ENCODE results near the gene C19orf33. TPM values are rescaled to one million over a fixed set of nuclear protein-coding genes. Genes with fewer than 3 reads are reported as not detected.

C19orf33 gene
- total RNA-seq, 4 donors from 2014 or later: 76.0 to 1,160 (median 338) TPM

- Histone ChIP-seq H3K27ac (peak overlapping the region; percentile 80 to 91 (median 86)), H3K27me3 (no peaks in the 10 kb centered on the region), H3K4me1 (peaks cover 16 to 50% (median 31%) of the 10 kb centered on the region in 4 donors), H3K36me3 (no peaks in the 10 kb centered on the region), H3K4me3 (peak overlapping the region in 1 of 4 donors; percentile 27), H3K9me3 (no peaks in the 10 kb centered on the region)
- TF ChIP-seq, protein P1, sequence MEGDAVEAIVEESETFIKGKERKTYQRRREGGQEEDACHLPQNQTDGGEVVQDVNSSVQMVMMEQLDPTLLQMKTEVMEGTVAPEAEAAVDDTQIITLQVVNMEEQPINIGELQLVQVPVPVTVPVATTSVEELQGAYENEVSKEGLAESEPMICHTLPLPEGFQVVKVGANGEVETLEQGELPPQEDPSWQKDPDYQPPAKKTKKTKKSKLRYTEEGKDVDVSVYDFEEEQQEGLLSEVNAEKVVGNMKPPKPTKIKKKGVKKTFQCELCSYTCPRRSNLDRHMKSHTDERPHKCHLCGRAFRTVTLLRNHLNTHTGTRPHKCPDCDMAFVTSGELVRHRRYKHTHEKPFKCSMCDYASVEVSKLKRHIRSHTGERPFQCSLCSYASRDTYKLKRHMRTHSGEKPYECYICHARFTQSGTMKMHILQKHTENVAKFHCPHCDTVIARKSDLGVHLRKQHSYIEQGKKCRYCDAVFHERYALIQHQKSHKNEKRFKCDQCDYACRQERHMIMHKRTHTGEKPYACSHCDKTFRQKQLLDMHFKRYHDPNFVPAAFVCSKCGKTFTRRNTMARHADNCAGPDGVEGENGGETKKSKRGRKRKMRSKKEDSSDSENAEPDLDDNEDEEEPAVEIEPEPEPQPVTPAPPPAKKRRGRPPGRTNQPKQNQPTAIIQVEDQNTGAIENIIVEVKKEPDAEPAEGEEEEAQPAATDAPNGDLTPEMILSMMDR (IDR thresholded peaks at IDR 0.05): no peak
- peak; percentile 14 for TF ChIP-seq POLR2A (IDR thresholded peaks at IDR 0.05)
- intact Hi-C loops (cut with DNase I; ENCODE audit: low total_unique reads) (no loop called here), in situ Hi-C loops (cut with MboI; ENCODE audit: low pct_ligation_motif_present in 1 of 4, low pct_unique_long_range_greater_than_20kb in 1 of 4, low sequenced_read_pairs in 3 of 4) (no loop called here)
- DNase-seq: no peak
- WGBS, 2 donors (ENCODE audit: low coverage in 1 of 2): 64 to 65% methylated on average over 9 to 11 of the region's 11 CpGs
Measured at GRCh38 chr19:38317104-38317612, 13.1 kb downstream of the C19orf33 start.

DNA sequence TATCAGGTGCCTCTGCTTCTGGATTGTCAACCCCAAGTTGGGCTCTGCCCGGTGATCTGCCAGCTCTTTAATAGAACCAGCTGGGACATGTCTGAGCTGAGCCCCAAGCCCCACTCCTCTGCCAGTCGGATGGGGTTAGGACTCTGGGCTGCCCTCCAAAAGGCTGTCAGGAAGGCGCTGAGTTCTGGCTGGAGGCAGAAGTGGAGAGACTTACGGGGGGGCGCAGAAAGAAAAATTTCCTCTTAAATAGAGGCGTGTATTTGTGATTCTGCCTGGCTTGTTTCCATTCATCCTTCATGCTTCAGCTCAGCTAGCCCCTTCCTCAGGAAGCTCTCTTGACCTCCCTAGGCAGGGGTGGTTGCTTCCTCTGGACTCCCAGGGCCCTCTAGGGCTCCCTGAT, 14.6 kb downstream of the C19orf33 start:
- Histone ChIP-seq H3K4me1 (peaks cover 16 to 56% (median 31%) of the 10 kb centered on the region in 4 donors), H3K9me3 (no peaks in the 10 kb centered on the region), H3K27me3 (no peaks in the 10 kb centered on the region), H3K27ac (peak overlapping the region; percentile 83 to 91 (median 90)), H3K4me3 (peak overlapping the region in 2 of 4 donors; percentile 61 to 90), H3K36me3 (no peaks in the 10 kb centered on the region)
- intact Hi-C loops (cut with DNase I; ENCODE audit: low total_unique reads): no loop called here
- in situ Hi-C loops (cut with MboI; ENCODE audit: low pct_ligation_motif_present in 1 of 4, low pct_unique_long_range_greater_than_20kb in 1 of 4, low sequenced_read_pairs in 3 of 4): no loop called here
- DNase-seq: no peak
- WGBS, 2 donors (ENCODE audit: low coverage in 1 of 2): 68% methylated on average over 6 of the region's 6 CpGs; no CpG with 5 or more reads in 1 of the 2 donors
- TF ChIP-seq POLR2A (IDR thresholded peaks at IDR 0.05) (no peak), POLR2AphosphoS5 (IDR thresholded peaks at IDR 0.05) (no peak), EP300 (IDR thresholded peaks at IDR 0.05; ENCODE audit: low read depth) (no peak)
- TF ChIP-seq, protein P1 (IDR thresholded peaks at IDR 0.05): no peak

- peaks cover 16 to 55% (median 31%) of the 10 kb centered on the region in 4 donors for H3K4me1 ChIP-seq
- H3K36me3 ChIP-seq: no peaks in the 10 kb centered on the region
- H3K9me3 ChIP-seq: no peaks in the 10 kb centered on the region
- TF ChIP-seq, protein P1 (IDR thresholded peaks at IDR 0.05): peak in 1 of 5 experiments; percentile 30
- peak; percentile 79 to 85 (median 85) for TF ChIP-seq POLR2AphosphoS5 (IDR thresholded peaks at IDR 0.05)
- TF ChIP-seq POLR2A (IDR thresholded peaks at IDR 0.05): peak; percentile 82
- no peak for TF ChIP-seq EP300 (IDR thresholded peaks at IDR 0.05; ENCODE audit: low read depth)
- H3K4me3 ChIP-seq: peak within 1 kb of the TSS; percentile 61 to 90 (median 67)
- DNase-seq: peak; percentile 82
- in situ Hi-C loops (cut with MboI; ENCODE audit: low pct_ligation_motif_present in 1 of 4, low pct_unique_long_range_greater_than_20kb in 1 of 4, low sequenced_read_pairs in 3 of 4) (loop anchor here in 1 of 4 donors (10.0 kb wide), 1 partner anchor 75 kb away; no protein-coding TSS in a partner anchor), intact Hi-C loops (cut with DNase I; ENCODE audit: low total_unique reads) (loop anchor here (2.0 kb wide), 1 partner anchor 65 kb away; no protein-coding TSS in a partner anchor)
- H3K27ac ChIP-seq: peak within 1 kb of the TSS; percentile 83 to 91 (median 90)
- 7% methylated on average over 33 of the region's 76 CpGs; no CpG with 5 or more reads in 1 of the 2 donors for WGBS, 2 donors (ENCODE audit: low coverage in 1 of 2)
- no peaks in the 10 kb centered on the region for H3K27me3 ChIP-seq
Measured at GRCh38 chr19:38319421-38320258, 15.6 kb downstream of the C19orf33 start, which contains the start of gene KCNK6. Gene KCNK6 (plus strand): TSS chr19:38319845. CDS start chr19:38319951, 106 bp downstream.

- WGBS, 2 donors (ENCODE audit: low coverage in 1 of 2): 87% methylated on average over 3 of the region's 3 CpGs; no CpG with 5 or more reads in 1 of the 2 donors
- in situ Hi-C loops (cut with MboI; ENCODE audit: low pct_ligation_motif_present in 1 of 4, low pct_unique_long_range_greater_than_20kb in 1 of 4, low sequenced_read_pairs in 3 of 4): loop anchor here in 1 of 4 donors (10.0 kb wide), 1 partner anchor 76 kb away; no protein-coding TSS in a partner anchor
- peak overlapping the region; percentile 83 to 91 (median 90) for H3K27ac ChIP-seq
Measured at GRCh38 chr19:38320969-38321339, 16.9 kb downstream of the C19orf33 start.

More at GRCh38 chr19:38320969-38321339, 16.9 kb downstream of the C19orf33 start:
- Histone ChIP-seq H3K27me3 (no peaks in the 10 kb centered on the region), H3K4me3 (peak overlapping the region in 3 of 4 donors; percentile 61 to 90 (median 71)), H3K9me3 (no peaks in the 10 kb centered on the region), H3K4me1 (peaks cover 16 to 47% (median 26%) of the 10 kb centered on the region in 4 donors), H3K36me3 (no peaks in the 10 kb centered on the region)
- DNase-seq: no peak
- intact Hi-C loops (cut with DNase I; ENCODE audit: low total_unique reads): loop anchor here (2.0 kb wide), 1 partner anchor 66 kb away; no protein-coding TSS in a partner anchor
- TF ChIP-seq, protein P1 (IDR thresholded peaks at IDR 0.05): no peak
- TF ChIP-seq EP300 (IDR thresholded peaks at IDR 0.05; ENCODE audit: low read depth): no peak
- TF ChIP-seq POLR2AphosphoS5 (IDR thresholded peaks at IDR 0.05): no peak
- TF ChIP-seq POLR2A (IDR thresholded peaks at IDR 0.05): no peak
